NCI-H2227 treated with DMSO at 0.1 percent for 48 hours (cell line): ENCODE measurements around the gene IL18R1.

ENCODE experiments used
- DNase-seq: peaks from one replicate; lab custom pipeline; 2025; lab: John Stamatoyannopoulos, UW

The IL18R1 gene

GRCh38 chr2:102391565-102391964, 36.0 kb downstream of the IL18R1 start:
- no peak for DNase-seq

GRCh38 chr2:102392096-102392495, 36.5 kb downstream of the IL18R1 start:
- no peak for DNase-seq

- DNase-seq, result no peak
These were observed 37.3 kb downstream of the IL18R1 start for GRCh38 chr2:102392942-102393341.

- no peak for DNase-seq
These were observed 40.4 kb downstream of the IL18R1 start for GRCh38 chr2:102396012-102396411.

GRCh38 chr2:102397209-102397608, 41.6 kb downstream of the IL18R1 start:
- no peak for DNase-seq

GRCh38 chr2:102399499-102400141, 44.0 kb downstream of the IL18R1 start:
- no peak for DNase-seq

GRCh38 chr2:102401456-102401855, 45.9 kb downstream of the IL18R1 start:
- DNase-seq, result no peak

- DNase-seq, result no peak
These were observed 46.3 kb downstream of the IL18R1 start for GRCh38 chr2:102401865-102402264.

- DNase-seq, result no peak
These were observed 55.4 kb downstream of the IL18R1 start for GRCh38 chr2:102410952-102411351.

GRCh38 chr2:102412199-102412598, 56.6 kb downstream of the IL18R1 start:
- DNase-seq, result no peak

- no peak for DNase-seq
These were observed 62.4 kb downstream of the IL18R1 start for GRCh38 chr2:102417946-102418345.

GRCh38 chr2:102418421-102418961, 62.9 kb downstream of the IL18R1 start:
- DNase-seq, result no peak

- no peak for DNase-seq
These were observed 64.7 kb downstream of the IL18R1 start for GRCh38 chr2:102420290-102420689.

GRCh38 chr2:102421890-102422759, 66.5 kb downstream of the IL18R1 start:
- DNase-seq, result no peak

- DNase-seq, result no peak
These were observed 67.3 kb downstream of the IL18R1 start, which contains the start of gene IL18RAP for GRCh38 chr2:102422910-102423309. Gene IL18RAP (plus strand): TSS chr2:102423160. CDS start chr2:102423278, 118 bp downstream.

- no peak for DNase-seq
These were observed 67.8 kb downstream of the IL18R1 start for GRCh38 chr2:102423368-102423767.

- no peak for DNase-seq
These were observed 69.2 kb downstream of the IL18R1 start for GRCh38 chr2:102424754-102425153.

- no peak for DNase-seq
These were observed 70.0 kb downstream of the IL18R1 start for GRCh38 chr2:102425441-102426132.

GRCh38 chr2:102427249-102427648, 71.7 kb downstream of the IL18R1 start:
- DNase-seq, result no peak

GRCh38 chr2:102428573-102428972, 73.0 kb downstream of the IL18R1 start:
- DNase-seq, result no peak

GRCh38 chr2:102432386-102432785, 76.8 kb downstream of the IL18R1 start:
- no peak for DNase-seq

- DNase-seq, result no peak
These were observed 78.5 kb downstream of the IL18R1 start for GRCh38 chr2:102433973-102434654.
